Measurements from ENCODE around the gene GLI2.

Gene GLI2

DNA sequence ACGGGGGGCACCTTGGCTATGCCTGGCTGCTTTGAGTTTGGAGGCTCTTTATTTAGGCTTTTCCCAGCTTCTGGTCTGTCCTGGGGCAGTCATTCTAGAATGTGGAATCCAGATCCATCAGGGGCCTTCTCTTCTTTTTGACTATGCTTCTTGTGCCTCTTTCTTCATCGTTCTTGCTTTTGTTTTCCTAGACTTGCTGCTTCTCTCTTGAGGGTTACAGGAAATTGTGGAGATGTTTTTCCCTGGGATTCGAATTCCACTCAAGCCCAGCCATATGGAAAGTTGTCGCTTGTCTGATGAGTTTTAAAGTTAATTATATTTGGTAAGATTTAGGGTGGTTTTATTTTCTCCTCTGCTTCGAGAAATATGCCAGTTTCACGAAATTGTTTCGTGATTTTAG lies 2.4 kb downstream of the GLI2 start:
- no peak for DNase-seq (ENCODE audit: low spot score)

DNA sequence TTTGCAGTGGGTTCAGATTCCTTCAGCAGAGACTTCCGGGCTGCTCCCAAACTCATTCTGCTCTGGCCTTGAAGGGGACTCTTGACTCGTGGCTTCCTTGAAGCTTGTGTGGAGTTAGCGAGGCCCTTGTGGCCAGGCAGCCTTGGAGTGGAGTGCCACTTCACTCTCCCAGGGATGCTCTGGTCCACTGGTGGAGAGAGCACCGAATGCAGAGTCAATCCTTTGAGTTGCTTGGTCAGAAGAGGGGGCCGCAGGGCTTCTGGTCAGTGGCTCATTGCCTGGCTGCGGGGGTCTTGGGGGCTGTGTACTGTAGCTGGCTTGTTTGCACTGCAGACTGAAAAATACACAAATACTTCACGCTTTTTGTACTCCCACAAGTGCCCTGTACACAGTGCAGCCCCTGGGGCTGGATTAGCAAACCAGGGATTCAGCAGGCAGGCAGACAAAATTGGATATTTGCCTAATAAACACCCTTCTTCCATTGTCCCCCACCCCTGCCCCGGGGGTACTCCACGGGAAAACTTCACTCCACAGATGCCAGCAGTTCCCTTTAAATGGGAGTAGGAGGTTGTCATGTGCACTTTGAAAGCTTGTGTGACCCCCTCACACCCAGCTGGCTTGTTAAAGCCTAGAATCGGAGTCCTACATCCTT lies 3.2 kb downstream of the GLI2 start:
- no peak for DNase-seq (ENCODE audit: low spot score)

DNA sequence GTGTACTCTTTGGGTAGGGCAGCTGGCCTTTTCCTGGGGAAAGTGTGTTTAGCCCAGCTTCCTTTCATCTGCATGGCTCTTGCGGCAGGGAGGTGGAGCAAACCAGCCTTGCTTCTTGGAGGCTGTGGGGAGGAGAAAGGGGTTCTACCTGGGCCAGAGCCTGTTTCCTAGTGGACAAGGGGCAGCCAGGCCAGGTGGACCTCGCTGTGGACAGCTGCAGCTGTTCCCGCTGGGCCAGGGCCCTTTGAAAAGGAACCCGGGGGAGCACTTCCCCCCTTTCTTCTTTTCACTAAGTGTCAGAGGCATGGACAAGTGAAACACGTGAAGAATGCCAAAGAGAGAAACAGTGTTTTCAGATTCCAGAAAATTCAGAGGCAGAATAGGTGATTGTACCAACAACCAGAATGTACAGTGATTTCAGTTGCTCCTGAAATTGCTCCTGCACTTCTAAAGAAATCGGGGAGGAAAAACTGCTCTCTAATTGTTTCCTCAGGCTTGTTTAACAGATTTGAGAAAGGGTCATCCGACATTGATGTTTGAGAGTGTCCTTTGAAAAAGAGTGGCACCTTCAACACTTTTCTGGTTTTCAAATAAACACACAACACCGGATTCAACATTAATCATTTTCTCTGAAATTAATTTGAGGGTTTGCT lies 3.9 kb downstream of the GLI2 start:
- DNase-seq (ENCODE audit: low spot score): no peak

DNA sequence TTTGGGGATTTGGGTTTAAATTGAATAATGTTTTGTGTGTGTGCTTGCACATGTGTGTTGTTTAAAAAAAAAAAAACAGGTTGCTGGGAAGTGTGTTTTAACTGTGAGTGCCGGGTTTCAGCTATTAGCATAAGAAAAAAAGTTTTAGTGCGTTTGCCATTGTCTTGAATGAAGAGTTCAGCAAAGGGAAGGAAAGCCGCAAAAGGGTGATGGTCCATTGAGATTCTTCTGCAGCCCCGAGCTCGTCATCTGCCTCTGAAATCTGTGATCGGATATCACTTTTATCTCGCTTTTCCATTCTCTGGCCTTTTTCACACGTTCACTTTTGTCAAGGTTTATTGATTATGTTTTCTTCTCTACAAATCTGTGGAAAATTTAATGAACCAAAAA lies 4.7 kb downstream of the GLI2 start:
- no peak for DNase-seq (ENCODE audit: low spot score)

- no peak for DNase-seq (ENCODE audit: low spot score)
Observed at GRCh38 chr2:120740765-120741524, 5.3 kb downstream of the GLI2 start.

- no peak for DNase-seq (ENCODE audit: low spot score)
Observed at GRCh38 chr2:120741571-120742561, 6.2 kb downstream of the GLI2 start.

- DNase-seq (ENCODE audit: low spot score): no peak
Observed at GRCh38 chr2:120743657-120744056, 8.0 kb downstream of the GLI2 start.

DNA sequence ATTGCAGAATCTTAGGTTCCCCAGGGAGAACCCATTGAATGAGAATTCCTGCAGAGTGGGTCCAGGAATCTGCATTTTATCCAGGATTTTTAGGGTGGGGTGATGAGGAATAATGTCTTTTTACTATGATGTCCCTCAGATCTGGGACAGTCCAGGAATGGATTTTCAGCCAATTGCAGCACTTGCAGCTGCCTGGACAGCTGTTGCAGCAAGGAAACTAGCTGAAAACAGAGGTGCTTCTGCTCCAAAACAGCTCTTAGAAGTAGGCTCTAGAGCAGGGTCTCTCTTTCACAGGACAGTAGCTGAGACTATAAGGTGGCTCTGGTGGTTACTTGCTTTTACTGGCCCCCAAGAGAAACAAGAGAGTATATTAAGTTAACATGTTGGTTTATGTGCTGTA lies 9.1 kb downstream of the GLI2 start:
- no peak for DNase-seq (ENCODE audit: low spot score)

GRCh38 chr2:120745420-120746111 lies 9.9 kb downstream of the GLI2 start:
- DNase-seq (ENCODE audit: low spot score): no peak

- DNase-seq (ENCODE audit: low spot score): no peak
Observed at GRCh38 chr2:120746144-120746543, 10.5 kb downstream of the GLI2 start.

DNA sequence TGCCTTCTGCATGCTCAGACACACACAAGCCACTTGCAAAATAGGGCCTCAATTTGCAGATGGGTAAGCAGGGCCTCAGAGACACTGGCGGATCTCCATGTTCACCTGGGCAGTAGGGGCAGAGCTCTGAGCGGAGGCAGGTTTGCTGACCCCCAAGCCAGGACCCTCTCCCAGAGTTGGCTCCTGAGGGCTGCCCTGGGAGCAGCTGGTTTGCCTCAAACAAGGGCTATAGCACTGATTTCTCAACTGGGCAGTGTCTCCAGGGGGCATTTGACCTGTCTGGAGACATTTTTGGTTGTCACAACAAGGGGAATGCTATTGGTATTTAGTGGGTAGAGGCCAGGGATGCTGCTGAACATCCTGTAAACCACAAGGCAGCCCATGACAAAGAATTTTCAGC lies 11.6 kb downstream of the GLI2 start:
- no peak for DNase-seq (ENCODE audit: low spot score)

DNA sequence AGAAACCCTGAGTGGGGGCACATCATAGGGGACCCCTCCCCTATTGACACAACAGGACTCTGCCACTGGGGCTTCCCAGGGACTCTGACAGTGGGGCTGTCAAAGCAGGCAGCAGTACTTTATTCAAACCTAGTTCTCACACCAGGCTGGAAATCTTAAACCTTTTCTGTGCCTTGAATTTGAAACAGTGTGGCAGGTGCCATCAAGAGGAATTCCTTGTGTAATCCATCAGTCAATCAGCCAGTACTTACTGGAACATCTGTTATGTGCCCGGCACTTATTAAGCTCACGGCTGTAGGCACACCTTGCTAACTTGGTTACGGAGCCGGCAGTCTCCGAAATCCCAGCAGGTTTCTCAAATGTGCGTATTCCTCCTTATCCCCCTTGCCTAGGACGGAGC lies 12.0 kb downstream of the GLI2 start:
- DNase-seq (ENCODE audit: low spot score): no peak

- no peak for DNase-seq (ENCODE audit: low spot score)
Observed at GRCh38 chr2:120748310-120748709, 12.6 kb downstream of the GLI2 start.

- no peak for DNase-seq (ENCODE audit: low spot score)
Observed at GRCh38 chr2:120748741-120749140, 13.1 kb downstream of the GLI2 start.

- DNase-seq (ENCODE audit: low spot score): no peak
Observed at GRCh38 chr2:120749506-120750431, 14.1 kb downstream of the GLI2 start.

DNA sequence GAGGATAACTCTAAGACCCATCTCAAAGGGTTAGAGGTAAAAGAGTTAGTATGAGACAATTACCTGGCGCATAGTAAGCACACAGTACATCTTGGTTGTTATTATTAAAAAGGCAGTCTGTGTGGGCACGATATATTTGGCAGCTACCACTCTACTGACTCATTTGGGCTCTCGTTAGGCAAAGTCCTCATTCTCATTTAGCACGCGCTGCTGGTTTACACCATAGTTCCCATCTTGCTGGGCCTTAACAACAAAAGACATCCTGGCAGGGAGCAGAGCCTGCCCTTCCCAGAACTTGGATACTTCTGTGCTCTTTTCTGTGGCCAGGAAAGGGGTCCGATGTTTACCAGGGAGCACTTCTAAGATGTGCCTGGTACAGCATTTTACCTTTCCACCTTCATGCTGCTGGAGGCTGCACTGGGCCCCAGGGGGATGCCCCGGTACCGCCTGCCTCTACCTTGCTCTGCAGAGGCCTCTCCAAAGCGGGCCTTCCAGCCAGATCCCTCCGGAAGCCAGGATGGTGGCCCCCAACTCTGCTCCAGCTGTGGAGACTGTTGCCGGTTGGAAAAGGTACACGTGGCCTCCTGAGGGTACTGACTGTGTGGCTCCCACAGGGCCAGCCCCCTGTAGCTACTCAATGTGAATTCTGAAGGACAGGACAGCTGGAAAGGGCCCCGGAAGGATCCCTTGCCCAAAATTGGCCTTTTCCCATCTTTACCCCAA lies 15.0 kb downstream of the GLI2 start:
- no peak for DNase-seq (ENCODE audit: low spot score)

- no peak for DNase-seq (ENCODE audit: low spot score)
Observed at GRCh38 chr2:120751553-120751952, 15.9 kb downstream of the GLI2 start.

GRCh38 chr2:120754067-120754960 lies 18.6 kb downstream of the GLI2 start:
- DNase-seq (ENCODE audit: low spot score): no peak
